IMR-90 (cell line): ENCODE data around the gene PSMD4. TPM values are rescaled to one million over a fixed set of nuclear protein-coding genes. Genes with fewer than 3 reads are reported as not detected.

Experiments
- ATAC-seq: fragments of 200-7000 bp; cut with Tn5 transposase; 2 replicates; pipeline ENCODE4 v1.9.1; 2020; ENCODE audit warnings: low read depth, mild to moderate bottlenecking, moderate library complexity
- BruUV-seq: library from RNA; stranded (reverse); fragments of 400-500 nt; replicated peaks from 2 replicates; lab custom pipeline; 2021; lab: Mats Ljungman, UMichigan
- CTCF ChIA-PET: fragments of 300-600 bp; formaldehyde crosslinking; extraction: SDS; loops from one replicate; lab custom pipeline; 2021; ENCODE audit warnings: antibody characterized with exemption; lab: Yijun Ruan, JAX
- POLR2A ChIA-PET: fragments of 300-600 bp; sonication (Branson Sonifier 250); formaldehyde crosslinking; loops from one replicate; lab custom pipeline; 2022; ENCODE audit warnings: antibody characterized with exemption; ENCODE audit not compliant: unreplicated experiment; lab: Charles Lee
- DNase-seq: peaks from one replicate; pipeline ENCODE4 v3.0.0; 2013
- H2AFZ ChIP-seq: replicated peaks from 2 replicates; pipeline ENCODE3; 2013; ENCODE audit warnings: low read length, mild to moderate bottlenecking; ENCODE audit not compliant: poor library complexity
- H2AK5ac ChIP-seq: 2 replicates; pipeline ENCODE4 v1.6.1; 2013; ENCODE audit warnings: low read depth, low read length, inconsistent platforms
- H2AK9ac ChIP-seq: replicated peaks from 2 replicates; pipeline ENCODE3; 2013; ENCODE audit warnings: mild to moderate bottlenecking, low read depth, low read length, moderate library complexity; ENCODE audit not compliant: poor library complexity
- H2BK120ac ChIP-seq: 2 replicates; pipeline ENCODE4 v1.6.1; 2013; ENCODE audit warnings: low read depth, low read length, inconsistent platforms
- H2BK15ac ChIP-seq: 3 replicates; pipeline ENCODE4 v1.6.1; 2013; ENCODE audit warnings: low read depth, low read length, inconsistent platforms
- H2BK20ac ChIP-seq: 2 replicates; pipeline ENCODE4 v1.6.1; 2013; ENCODE audit warnings: low read depth, mild to moderate bottlenecking, inconsistent platforms, low read length, moderate library complexity
- H2BK5ac ChIP-seq: 2 replicates; pipeline ENCODE4 v1.6.1; 2013; ENCODE audit warnings: mild to moderate bottlenecking, low read depth, low read length, inconsistent platforms; ENCODE audit not compliant: poor library complexity, severe bottlenecking
- H3K14ac ChIP-seq: replicated peaks from 2 replicates; pipeline ENCODE4 v1.6.1; 2013; ENCODE audit warnings: low read depth, low read length, inconsistent platforms
- H3K18ac ChIP-seq: 2 replicates; pipeline ENCODE4 v1.6.1; 2013; ENCODE audit warnings: low read depth, low read length, control low read depth
- H3K23ac ChIP-seq: 2 replicates; pipeline ENCODE4 v1.6.1; 2013; ENCODE audit warnings: low read depth, low read length, inconsistent platforms
- H3K27ac ChIP-seq: 2 replicates; pipeline ENCODE4 v1.5.1; 2013; ENCODE audit warnings: mild to moderate bottlenecking, control low read depth, low read length; ENCODE audit not compliant: insufficient read depth
- H3K27me3 ChIP-seq: 2 replicates; pipeline ENCODE4 v1.6.1; 2013; ENCODE audit warnings: low read length; ENCODE audit not compliant: control insufficient read depth, insufficient read depth
- H3K36me3 ChIP-seq: 2 replicates; pipeline ENCODE4 v1.6.1; 2013; ENCODE audit warnings: low read length, mixed read lengths; ENCODE audit not compliant: control insufficient read depth, insufficient read depth
- H3K4ac ChIP-seq: 2 replicates; pipeline ENCODE4 v1.6.1; 2013; ENCODE audit warnings: low read depth, low read length, inconsistent platforms
- H3K4me1 ChIP-seq: 2 replicates; pipeline ENCODE4 v1.6.1; 2013; ENCODE audit warnings: low read length, mixed read lengths; ENCODE audit not compliant: control insufficient read depth, insufficient read depth
- H3K4me2 ChIP-seq: 2 replicates; pipeline ENCODE4 v1.6.1; 2013; ENCODE audit warnings: low read depth, mild to moderate bottlenecking, control low read depth, low read length, moderate library complexity
- H3K4me3 ChIP-seq: 2 replicates; pipeline ENCODE4 v1.5.1; 2013; ENCODE audit warnings: low read depth, mild to moderate bottlenecking, control low read depth, low read length, moderate library complexity; ENCODE audit not compliant: insufficient read depth
- H3K56ac ChIP-seq: 2 replicates; pipeline ENCODE4 v1.6.1; 2013; ENCODE audit warnings: low read length, inconsistent platforms; ENCODE audit not compliant: insufficient read depth; ENCODE audit errors: extremely low read depth
- H3K79me1 ChIP-seq, 2 experiments: 2 replicates each; pipeline ENCODE4 v1.6.1; 2013; ENCODE audit warnings: low read length in 2 of 2, inconsistent platforms in 1 of 2, low read depth in 1 of 2
- H3K9ac ChIP-seq: 2 replicates; pipeline ENCODE4 v1.6.1; 2013; ENCODE audit warnings: low read depth, low read length, control low read depth
- H3K9me1 ChIP-seq: 2 replicates; pipeline ENCODE4 v1.6.1; 2013; ENCODE audit warnings: low read length, inconsistent platforms; ENCODE audit not compliant: insufficient read depth
- H3K9me3 ChIP-seq: 2 replicates; pipeline ENCODE4 v1.6.1; 2013; ENCODE audit warnings: low read length; ENCODE audit not compliant: control insufficient read depth, insufficient read depth
- H4K20me1 ChIP-seq: 2 replicates; pipeline ENCODE4 v1.6.1; 2013; ENCODE audit warnings: low read length, inconsistent platforms; ENCODE audit not compliant: insufficient read depth
- H4K5ac ChIP-seq: 2 replicates; pipeline ENCODE4 v1.6.1; 2013; ENCODE audit warnings: mild to moderate bottlenecking, low read depth, low read length, control low read depth
- H4K8ac ChIP-seq, 2 experiments: 2 replicates each; pipeline ENCODE4 v1.6.1; 2013; ENCODE audit warnings: low read depth in 2 of 2, low read length in 2 of 2, control low read depth in 1 of 2, inconsistent platforms in 1 of 2
- H4K91ac ChIP-seq: 2 replicates; pipeline ENCODE4 v1.6.1; 2013; ENCODE audit warnings: low read depth, low read length, inconsistent platforms; ENCODE audit not compliant: insufficient read depth
- BHLHE40 ChIP-seq: fragments of 150-350 bp; IDR thresholded peaks from 2 replicates; pipeline ENCODE4 v1.6.1; 2016; ENCODE audit warnings: mild to moderate bottlenecking, low read depth, low read length
- CHD1 ChIP-seq: IDR thresholded peaks from 2 replicates; pipeline ENCODE4 v1.6.1; 2012; ENCODE audit warnings: low read depth, low read length, improper control_type of control experiment
- CTCF ChIP-seq: conservative IDR thresholded peaks from 2 replicates; pipeline ENCODE4 v1.5.1; 2012; ENCODE audit warnings: mild to moderate bottlenecking, low read depth, low read length, improper control_type of control experiment
- FOS ChIP-seq: fragments of 150-350 bp; IDR thresholded peaks from 2 replicates; pipeline ENCODE4 v1.6.1; 2016; ENCODE audit warnings: low read depth, low read length
- MAFK ChIP-seq: IDR thresholded peaks from 2 replicates; pipeline ENCODE4 v1.6.1; 2012; ENCODE audit warnings: low read depth, low read length, improper control_type of control experiment
- MAZ ChIP-seq: IDR thresholded peaks from 2 replicates; pipeline ENCODE4 v1.6.1; 2012; ENCODE audit warnings: low read depth, mild to moderate bottlenecking, low read length, improper control_type of control experiment, moderate library complexity, borderline replicate concordance
- NFE2L2 ChIP-seq: fragments of 150-350 bp; IDR thresholded peaks from 2 replicates; pipeline ENCODE4 v1.6.1; 2016; ENCODE audit warnings: low read depth, mild to moderate bottlenecking, low read length
- POLR2A ChIP-seq: IDR thresholded peaks from 2 replicates; pipeline ENCODE4 v1.6.1; 2012; ENCODE audit warnings: mild to moderate bottlenecking, low read depth, low read length
- RAD21 ChIP-seq: IDR thresholded peaks from 2 replicates; pipeline ENCODE4 v1.6.1; 2012; ENCODE audit warnings: low read length, improper control_type of control experiment
- RCOR1 ChIP-seq: IDR thresholded peaks from 2 replicates; pipeline ENCODE4 v1.6.1; 2012; ENCODE audit warnings: mild to moderate bottlenecking, low read length, improper control_type of control experiment; ENCODE audit not compliant: insufficient replicate concordance
- RFX5 ChIP-seq: IDR thresholded peaks from 2 replicates; pipeline ENCODE4 v1.8.0; 2012; ENCODE audit warnings: low read depth, mild to moderate bottlenecking, low read length, moderate library complexity
- USF2 ChIP-seq: fragments of 150-350 bp; IDR thresholded peaks from 2 replicates; pipeline ENCODE4 v1.6.1; 2017; ENCODE audit warnings: mild to moderate bottlenecking, antibody characterized with exemption, low read length, low read depth
- WGBS, 2 experiments: methylation state at CpG; one replicate each; pipeline versions ENCODE4 v1.1.5 to v1.1.7; 2013; ENCODE audit warnings: missing lambda C conversion rate in 2 of 2; ENCODE audit not compliant: insufficient read length in 1 of 2; ENCODE audit errors: extremely low coverage in 2 of 2; 5-methylcytosine and 5-hydroxymethylcytosine counted together
- dilution Hi-C: fragments of 300-500 bp; cut with HindIII; formaldehyde crosslinking; loops from one replicate; pipeline ENCODE4 v1.14.3; 2018; ENCODE audit warnings: low sequenced_read_pairs; ENCODE audit not compliant: unreplicated experiment
- in situ Hi-C: fragments of 300-500 bp; cut with MboI; formaldehyde crosslinking; loops from 3 replicates; pipeline ENCODE4 v1.14.3; 2019; ENCODE audit warnings: low sequenced_read_pairs, inconsistent platforms, mixed read lengths
- intact Hi-C: fragments of 100-400 bp; cut with micrococcal nuclease; formaldehyde crosslinking; loops from 2 replicates; pipeline ENCODE4 v1.10.0; 2022
- polyA plus RNA-seq, 3 experiments: library from polyadenylated mRNA; depleted of rRNA; stranded (reverse); fragments of >200 nt; gene quantifications; 2 replicates each; pipeline ENCODE4 v1.2.3, GENCODE V29; 2012; ENCODE audit warnings: low replicate concordance in 1 of 3
- total RNA-seq: library from RNA; depleted of rRNA; stranded (reverse); fragments of >200 nt; gene quantifications from 2 replicates; pipeline ENCODE4 v1.2.3, GENCODE V29; 2012

The PSMD4 gene
- total and polyA plus RNA-seq, 2 of the 4 experiments (the other 2 are of a cell fraction), result 289 to 314 TPM

- CTCF ChIA-PET, result interaction anchor here (0.7 to 1.2 kb wide), 2 partner anchors 26 to 66 kb away, joined by 4 to 5 read pairs; partner anchors contain the start of gene VPS72
- H3K4ac ChIP-seq, result peak overlapping the region; percentile 58; the same call in 1 of the 2 replicates
- POLR2A ChIA-PET, result no interaction called here
- H3K9me3 ChIP-seq, result no peaks in the 10 kb centered on the region
- dilution Hi-C loops (no loop called here), in situ Hi-C loops (no loop called here), intact Hi-C loops (loop anchor here (10.0 kb wide), 1 partner anchor 151 kb away; no protein-coding TSS in a partner anchor)
- no peak overlapping the region for H2AFZ ChIP-seq
- DNase-seq (peak; percentile 23), ATAC-seq (peak; percentile 1; the same call in 1 of the 2 replicates)
- no peaks in the 10 kb centered on the region for H3K9me1 ChIP-seq
- H2BK20ac ChIP-seq, result no peak overlapping the region
- H2BK5ac ChIP-seq, result peak overlapping the region; percentile 57
- H2AK5ac ChIP-seq, result peak overlapping the region; percentile 63
- H3K14ac ChIP-seq, result peak overlapping the region; percentile 27
- no peaks in the 10 kb centered on the region for H3K36me3 ChIP-seq
- peak overlapping the region; percentile 36; the same call in 1 of the 2 replicates for H4K5ac ChIP-seq
- TSS peak; percentile 66 for BruUV-seq
- H4K20me1 ChIP-seq, result peaks cover 22% of the 10 kb centered on the region
- H4K91ac ChIP-seq, result no peak overlapping the region; the same call in 1 of the 2 replicates
- H2BK120ac ChIP-seq, result no peak overlapping the region
- TF ChIP-seq MAFK (no peak), POLR2A (no peak), USF2 (no peak), CHD1 (no peak), BHLHE40 (no peak), RFX5 (no peak), RCOR1 (no peak), RAD21 (no peak), MAZ (no peak), NFE2L2 (no peak), FOS (no peak), CTCF (no peak)
- H4K8ac ChIP-seq, result peak overlapping the region in 1 of 2 experiments; percentile 37; a peak in 1 of 4 replicates
- no peak overlapping the region for H3K18ac ChIP-seq
- H2BK15ac ChIP-seq, result no peak overlapping the region
- peak overlapping the region; percentile 8; the same call in 1 of the 2 replicates for H3K27ac ChIP-seq
- peak overlapping the region; percentile 57; the same call in 1 of the 2 replicates for H3K23ac ChIP-seq
- no peaks in the 10 kb centered on the region for H3K4me1 ChIP-seq
- peak overlapping the region; percentile 67 for H3K4me3 ChIP-seq
- peak overlapping the region; percentile 84 for H3K9ac ChIP-seq
- H3K27me3 ChIP-seq, result no peaks in the 10 kb centered on the region
- peak overlapping the region; percentile 100 for H3K4me2 ChIP-seq
- WGBS, 2 experiments, result 51% methylated on average over 9 of the region's 10 CpGs; no CpG with 5 or more reads in 1 of the 2 experiments
- H3K79me1 ChIP-seq, result peaks cover 5 to 32% of the 10 kb centered on the region in 2 experiments; a peak in 2 of 4 replicates
- H2AK9ac ChIP-seq, result no peak overlapping the region
- peak overlapping the region; percentile 64; the same call in 1 of the 2 replicates for H3K56ac ChIP-seq
Measured at GRCh38 chr1:151255381-151255780, 847 bp downstream of the PSMD4 start.
